Fibroblast of the aortic adventitia (primary cell): ENCODE results near the gene CACNG1. TPM values are rescaled to one million over a fixed set of nuclear protein-coding genes. Genes with fewer than 3 reads are reported as not detected.
"Not testable (repeated sequence)": the region's sequence is repeated elsewhere in the genome, so short reads cannot be mapped to it uniquely, and the experiment has no call there.

Experiments used
- DNase-seq: peaks from one replicate; pipeline ENCODE4 v3.0.0-alpha.2; 2010; ENCODE audit warnings: low read depth
- H3K4me3 ChIP-seq: 2 replicates; pipeline ENCODE4 v1.5.1; 2011; ENCODE audit warnings: low read depth, mild to moderate bottlenecking, control low read depth, low read length, moderate library complexity
- total RNA-seq: library from RNA; depleted of rRNA; stranded (reverse); fragments of >200 nt; gene quantifications from 2 replicates; pipeline ENCODE4 v1.2.3, GENCODE V29; 2012; ENCODE audit warnings: low replicate concordance
- TF ChIP-seq, protein P1 (sequence below): IDR thresholded peaks from 2 replicates; pipeline ENCODE4 v1.5.1; 2011; ENCODE audit warnings: mild to moderate bottlenecking, low read length, control low read depth, inconsistent platforms; ENCODE audit not compliant: insufficient read depth

CACNG1 gene
- total RNA-seq, 1 donor = not detected

DNA sequence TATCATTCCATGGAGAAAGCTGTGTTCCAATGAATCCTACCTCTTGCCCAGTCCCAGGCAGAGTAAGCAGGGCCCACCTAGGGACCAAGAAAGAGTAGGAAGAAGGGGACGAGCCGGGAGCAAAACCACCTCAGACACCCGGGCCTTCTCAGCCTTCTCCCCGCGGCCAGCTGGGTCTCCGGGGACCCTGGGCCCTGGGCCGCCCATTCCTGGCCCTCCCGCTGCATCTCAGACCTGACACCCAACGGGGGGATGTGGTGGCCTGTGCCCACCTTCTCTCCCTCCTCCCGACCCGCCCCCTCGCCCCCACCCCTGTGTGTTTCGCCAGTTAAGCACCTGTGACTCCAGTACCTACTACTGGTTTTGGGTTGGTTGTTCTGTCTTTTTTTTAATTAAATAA, 11.4 kb upstream of the CACNG1 start:
- DNase-seq = no peak
- TF ChIP-seq, protein P1, sequence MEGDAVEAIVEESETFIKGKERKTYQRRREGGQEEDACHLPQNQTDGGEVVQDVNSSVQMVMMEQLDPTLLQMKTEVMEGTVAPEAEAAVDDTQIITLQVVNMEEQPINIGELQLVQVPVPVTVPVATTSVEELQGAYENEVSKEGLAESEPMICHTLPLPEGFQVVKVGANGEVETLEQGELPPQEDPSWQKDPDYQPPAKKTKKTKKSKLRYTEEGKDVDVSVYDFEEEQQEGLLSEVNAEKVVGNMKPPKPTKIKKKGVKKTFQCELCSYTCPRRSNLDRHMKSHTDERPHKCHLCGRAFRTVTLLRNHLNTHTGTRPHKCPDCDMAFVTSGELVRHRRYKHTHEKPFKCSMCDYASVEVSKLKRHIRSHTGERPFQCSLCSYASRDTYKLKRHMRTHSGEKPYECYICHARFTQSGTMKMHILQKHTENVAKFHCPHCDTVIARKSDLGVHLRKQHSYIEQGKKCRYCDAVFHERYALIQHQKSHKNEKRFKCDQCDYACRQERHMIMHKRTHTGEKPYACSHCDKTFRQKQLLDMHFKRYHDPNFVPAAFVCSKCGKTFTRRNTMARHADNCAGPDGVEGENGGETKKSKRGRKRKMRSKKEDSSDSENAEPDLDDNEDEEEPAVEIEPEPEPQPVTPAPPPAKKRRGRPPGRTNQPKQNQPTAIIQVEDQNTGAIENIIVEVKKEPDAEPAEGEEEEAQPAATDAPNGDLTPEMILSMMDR = no peak
- no peak overlapping the region for H3K4me3 ChIP-seq

DNA sequence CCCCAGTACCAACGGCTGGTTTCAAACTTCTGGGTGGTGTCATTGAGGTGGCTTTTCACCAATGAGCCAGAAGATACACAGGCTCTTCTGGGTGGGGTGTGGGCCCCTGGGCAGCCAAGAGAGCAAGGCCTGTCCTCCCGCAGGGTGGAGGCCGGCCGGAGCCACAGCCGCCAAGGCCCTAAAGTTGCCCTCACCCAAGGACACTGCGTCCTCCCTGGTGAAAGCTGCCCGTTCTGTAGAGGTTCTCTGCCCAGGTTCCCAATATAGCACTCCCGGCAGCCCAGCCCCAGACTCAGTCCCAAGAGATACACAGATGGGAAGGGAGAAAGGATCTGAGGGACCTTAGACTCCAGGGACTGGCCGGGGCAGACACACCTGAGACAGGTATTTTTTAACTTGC, 10.7 kb upstream of the CACNG1 start:
- no peak for DNase-seq
- TF ChIP-seq, protein P1 = no peak
- no peak overlapping the region for H3K4me3 ChIP-seq

DNA sequence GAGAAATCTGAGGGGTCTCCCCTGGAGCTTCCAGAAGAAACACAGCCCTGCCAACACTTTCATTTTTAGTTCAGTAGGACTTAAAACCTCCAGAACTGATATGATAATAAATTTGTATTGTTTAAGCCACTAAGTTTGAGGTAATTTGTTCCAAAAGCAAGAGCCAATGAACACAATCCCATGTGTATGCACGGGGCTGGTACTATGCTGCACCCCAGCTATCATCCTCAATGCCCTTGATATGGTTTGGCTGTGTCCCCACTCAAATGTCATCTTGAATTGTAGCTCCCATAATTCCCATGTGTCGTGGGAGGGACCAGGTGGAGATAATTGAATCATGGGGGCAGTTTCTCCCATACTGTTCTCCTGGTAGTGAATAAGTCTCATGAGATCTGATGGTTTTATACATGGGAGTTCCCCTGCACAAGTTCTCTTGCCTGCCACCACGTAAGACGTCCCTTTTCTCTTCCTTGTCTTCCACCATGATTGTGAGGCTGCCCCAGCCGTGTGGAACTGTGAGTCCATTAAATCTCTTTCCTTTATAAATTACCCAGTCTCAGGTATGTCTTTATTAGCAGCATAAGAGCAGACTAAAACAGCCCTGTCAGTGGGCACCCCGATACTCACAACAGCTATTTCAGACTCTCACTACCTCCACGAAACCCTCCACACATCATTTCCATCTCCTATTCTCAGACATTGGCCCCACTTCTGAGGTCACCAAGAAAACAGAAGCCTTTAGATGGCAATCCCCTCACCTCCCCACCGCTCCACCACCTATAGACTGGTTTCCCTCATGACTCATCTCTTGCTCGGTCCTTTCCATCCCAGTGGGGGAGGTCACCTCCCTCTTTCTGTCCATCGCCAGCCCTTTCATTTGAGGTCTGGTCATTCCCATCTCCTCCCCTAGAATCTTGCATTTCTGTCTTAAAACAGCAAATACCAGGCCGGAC, 8.9 kb upstream of the CACNG1 start:
- no peak for DNase-seq
- H3K4me3 ChIP-seq = no peak overlapping the region
- TF ChIP-seq, protein P1 = no peak

DNA sequence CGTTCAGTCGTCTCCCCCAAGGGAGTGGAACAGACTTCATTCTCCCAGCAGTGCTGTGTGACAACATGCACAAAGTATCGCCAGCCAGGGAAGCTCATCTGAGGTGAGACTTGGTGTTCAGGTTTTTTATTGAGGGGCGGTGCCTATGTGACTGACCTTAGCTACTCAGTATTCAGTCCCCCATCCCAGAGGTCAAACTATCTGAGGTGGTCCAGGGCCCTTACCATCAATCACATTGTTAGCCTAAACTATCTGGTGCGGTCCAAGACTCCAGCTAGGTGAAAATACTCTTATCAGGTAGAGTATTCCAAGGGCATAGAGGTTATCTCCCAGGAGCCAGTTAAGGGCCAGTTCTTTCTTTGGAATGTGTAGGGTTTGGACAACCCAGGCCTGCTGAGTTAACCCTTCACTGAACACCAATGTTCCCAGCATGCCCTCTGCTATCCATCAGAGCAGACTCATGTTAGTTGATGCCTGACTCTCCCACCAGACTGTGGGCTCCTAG, 5.4 kb upstream of the CACNG1 start:
- no peak for DNase-seq
- TF ChIP-seq, protein P1 = no peak
- no peak overlapping the region for H3K4me3 ChIP-seq

DNA sequence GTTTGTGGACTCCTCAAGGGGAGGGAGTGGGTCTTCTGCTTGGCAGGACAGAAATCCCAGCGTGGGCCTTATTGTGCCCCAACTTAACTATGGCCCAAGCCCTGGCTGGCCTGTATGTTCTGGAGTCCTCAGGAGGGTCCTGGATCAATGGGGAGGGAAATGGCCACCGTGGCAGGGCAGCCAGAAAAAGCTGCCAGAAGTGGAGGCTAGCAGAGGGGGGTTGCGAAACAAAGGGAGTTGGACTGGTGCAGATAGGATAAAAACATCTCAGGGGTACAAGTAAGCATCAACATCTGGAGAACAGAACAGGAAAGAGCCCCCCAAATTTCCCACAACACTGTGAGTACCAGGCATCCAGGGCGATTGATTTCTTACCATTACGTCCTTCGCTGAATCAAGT, 3.7 kb upstream of the CACNG1 start:
- no peak for DNase-seq
- TF ChIP-seq, protein P1 = no peak
- H3K4me3 ChIP-seq = no peak overlapping the region

DNA sequence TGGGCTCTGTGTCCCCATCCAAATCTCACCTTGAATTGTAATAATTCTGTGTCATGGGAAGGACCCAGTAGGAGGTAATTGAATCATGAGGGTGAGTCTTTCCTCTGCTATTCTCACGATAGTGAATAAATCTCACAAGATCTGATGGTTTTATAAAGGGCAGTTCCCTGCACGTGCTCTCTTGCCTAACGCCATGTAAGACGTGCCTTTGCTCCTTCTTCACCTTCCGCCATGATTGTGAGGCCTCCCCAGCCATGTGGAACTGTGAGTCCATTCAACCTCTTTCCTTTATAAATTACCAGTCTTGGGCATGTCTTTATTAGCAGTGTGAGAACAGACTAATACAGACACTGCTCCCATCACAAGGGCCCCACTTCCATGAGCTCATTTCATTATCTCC, 3.2 kb upstream of the CACNG1 start:
- not testable (repeated sequence) for H3K4me3 ChIP-seq, DNase-seq

DNA sequence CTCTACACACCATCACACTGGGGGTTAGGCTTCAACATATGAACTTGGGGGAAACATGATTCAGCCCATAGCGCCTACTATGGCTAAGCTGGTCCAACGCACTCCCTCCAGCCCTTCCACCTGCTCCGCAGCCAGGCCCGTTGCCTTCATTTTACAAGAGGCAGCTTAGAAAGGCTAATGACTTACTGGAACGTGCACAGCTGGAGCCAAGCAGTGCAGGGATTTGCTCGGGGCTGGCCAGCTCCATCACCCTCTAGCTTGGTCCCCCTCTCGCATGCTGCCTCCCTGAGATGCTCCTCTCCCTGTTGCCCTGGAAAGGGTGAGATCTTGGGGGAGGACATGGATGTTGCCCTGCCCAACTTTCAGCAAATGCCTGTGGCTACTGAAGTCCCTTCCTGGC, 2.8 kb upstream of the CACNG1 start:
- H3K4me3 ChIP-seq = no peak overlapping the region
- no peak for DNase-seq
- TF ChIP-seq, protein P1 = no peak
